ENCODE data around the gene RELN.

GRCh38 chr7:103928581-103928980, 60.9 kb downstream of the RELN start:
- TF ChIP-seq CTCF (IDR thresholded peaks at IDR 0.05) (no peak), POLR2A (IDR thresholded peaks at IDR 0.05) (no peak)

Measured in lower leg skin (tissue), 3 donors.